GM12873 (cell line): Measurements from ENCODE around the gene PCDHB2.

Source experiments
- TF ChIP-seq, protein P1 (sequence below): IDR thresholded peaks from 2 replicates; pipeline ENCODE4 v1.5.1; 2012; ENCODE audit warnings: low read depth, mild to moderate bottlenecking, moderate library complexity, low read length, control low read depth; ENCODE audit not compliant: insufficient read depth; ENCODE audit errors: missing control alignments

Gene PCDHB2

DNA sequence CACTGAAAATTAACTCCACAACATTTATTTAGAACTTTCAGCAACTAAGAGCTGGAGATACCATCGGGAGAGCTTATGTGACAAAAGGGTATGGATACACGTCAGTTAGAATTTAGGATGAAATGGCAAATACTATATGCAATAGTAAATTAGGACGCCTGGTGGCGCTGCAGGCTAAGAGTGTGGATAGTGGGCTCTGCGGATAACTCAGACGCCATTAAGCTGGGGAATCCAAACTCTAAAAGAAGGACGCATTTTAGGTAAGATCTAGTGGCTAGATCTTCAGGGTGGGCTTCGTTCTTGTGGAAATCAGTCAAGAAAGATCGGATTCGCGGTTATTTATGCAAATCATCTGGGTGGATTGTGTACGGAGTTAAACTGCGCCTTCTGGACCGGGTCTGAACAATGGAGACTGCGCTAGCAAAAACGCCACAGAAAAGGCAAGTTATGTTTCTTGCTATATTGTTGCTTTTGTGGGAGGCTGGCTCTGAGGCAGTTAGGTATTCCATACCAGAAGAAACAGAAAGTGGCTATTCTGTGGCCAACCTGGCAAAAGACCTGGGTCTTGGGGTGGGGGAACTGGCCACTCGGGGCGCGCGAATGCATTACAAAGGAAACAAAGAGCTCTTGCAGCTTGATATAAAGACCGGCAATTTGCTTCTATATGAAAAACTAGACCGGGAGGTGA, 40.8 kb downstream of the PCDHB2 start, which contains the start of gene PCDHB5:
Gene PCDHB5, plus strand, starts transcription at position 177 of the 688 bp plus-strand sequence. Its CDS starts 229 bp downstream, at position 406.
- TF ChIP-seq, protein P1, sequence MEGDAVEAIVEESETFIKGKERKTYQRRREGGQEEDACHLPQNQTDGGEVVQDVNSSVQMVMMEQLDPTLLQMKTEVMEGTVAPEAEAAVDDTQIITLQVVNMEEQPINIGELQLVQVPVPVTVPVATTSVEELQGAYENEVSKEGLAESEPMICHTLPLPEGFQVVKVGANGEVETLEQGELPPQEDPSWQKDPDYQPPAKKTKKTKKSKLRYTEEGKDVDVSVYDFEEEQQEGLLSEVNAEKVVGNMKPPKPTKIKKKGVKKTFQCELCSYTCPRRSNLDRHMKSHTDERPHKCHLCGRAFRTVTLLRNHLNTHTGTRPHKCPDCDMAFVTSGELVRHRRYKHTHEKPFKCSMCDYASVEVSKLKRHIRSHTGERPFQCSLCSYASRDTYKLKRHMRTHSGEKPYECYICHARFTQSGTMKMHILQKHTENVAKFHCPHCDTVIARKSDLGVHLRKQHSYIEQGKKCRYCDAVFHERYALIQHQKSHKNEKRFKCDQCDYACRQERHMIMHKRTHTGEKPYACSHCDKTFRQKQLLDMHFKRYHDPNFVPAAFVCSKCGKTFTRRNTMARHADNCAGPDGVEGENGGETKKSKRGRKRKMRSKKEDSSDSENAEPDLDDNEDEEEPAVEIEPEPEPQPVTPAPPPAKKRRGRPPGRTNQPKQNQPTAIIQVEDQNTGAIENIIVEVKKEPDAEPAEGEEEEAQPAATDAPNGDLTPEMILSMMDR = peak; percentile 28

DNA sequence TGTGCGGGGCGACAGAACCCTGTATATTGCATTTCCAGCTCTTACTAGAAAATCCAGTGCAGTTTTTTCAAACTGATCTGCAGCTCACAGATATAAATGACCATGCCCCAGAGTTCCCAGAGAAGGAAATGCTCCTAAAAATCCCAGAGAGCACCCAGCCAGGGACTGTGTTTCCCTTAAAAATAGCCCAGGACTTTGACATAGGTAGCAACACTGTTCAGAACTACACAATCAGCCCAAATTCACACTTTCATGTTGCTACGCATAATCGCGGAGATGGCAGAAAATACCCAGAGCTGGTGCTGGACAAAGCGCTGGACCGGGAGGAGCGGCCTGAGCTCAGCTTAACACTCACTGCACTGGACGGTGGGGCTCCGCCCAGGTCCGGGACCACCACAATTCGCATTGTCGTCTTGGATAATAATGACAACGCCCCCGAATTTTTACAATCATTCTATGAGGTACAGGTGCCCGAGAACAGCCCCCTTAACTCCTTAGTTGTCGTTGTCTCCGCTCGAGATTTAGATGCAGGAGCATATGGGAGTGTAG, 41.4 kb downstream of the PCDHB2 start:
- TF ChIP-seq, protein P1 = no peak
